ENCODE data around the gene GRID1. TPM values are rescaled to one million over a fixed set of nuclear protein-coding genes. Genes with fewer than 3 reads are reported as not detected.

The GRID1 gene
- polyA plus RNA-seq, 1 experiment = 0.49 TPM

DNA sequence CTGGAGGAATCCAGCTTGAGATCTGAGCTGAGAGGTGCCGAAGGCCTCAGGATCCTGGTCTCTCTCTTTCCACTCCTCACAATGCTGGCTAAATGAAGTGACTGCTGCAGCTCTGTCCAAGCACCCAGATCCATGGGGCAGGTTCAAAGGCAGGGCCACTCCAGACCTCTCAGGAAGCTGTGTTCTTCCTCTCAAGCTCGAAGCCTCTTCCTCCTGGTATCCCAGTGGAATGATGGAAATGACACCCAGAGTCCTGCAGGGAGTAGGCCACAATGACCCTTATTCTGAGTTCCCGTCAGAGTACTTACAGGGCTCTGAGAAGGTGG, 574.1 kb downstream of the GRID1 start:
- ChIA-PET CTCF (no interaction called here), POLR2A (no interaction called here)
- H3K4me3 ChIP-seq (ENCODE audit: low read depth, low read length) = no peak overlapping the region
- TF ChIP-seq, protein P1, sequence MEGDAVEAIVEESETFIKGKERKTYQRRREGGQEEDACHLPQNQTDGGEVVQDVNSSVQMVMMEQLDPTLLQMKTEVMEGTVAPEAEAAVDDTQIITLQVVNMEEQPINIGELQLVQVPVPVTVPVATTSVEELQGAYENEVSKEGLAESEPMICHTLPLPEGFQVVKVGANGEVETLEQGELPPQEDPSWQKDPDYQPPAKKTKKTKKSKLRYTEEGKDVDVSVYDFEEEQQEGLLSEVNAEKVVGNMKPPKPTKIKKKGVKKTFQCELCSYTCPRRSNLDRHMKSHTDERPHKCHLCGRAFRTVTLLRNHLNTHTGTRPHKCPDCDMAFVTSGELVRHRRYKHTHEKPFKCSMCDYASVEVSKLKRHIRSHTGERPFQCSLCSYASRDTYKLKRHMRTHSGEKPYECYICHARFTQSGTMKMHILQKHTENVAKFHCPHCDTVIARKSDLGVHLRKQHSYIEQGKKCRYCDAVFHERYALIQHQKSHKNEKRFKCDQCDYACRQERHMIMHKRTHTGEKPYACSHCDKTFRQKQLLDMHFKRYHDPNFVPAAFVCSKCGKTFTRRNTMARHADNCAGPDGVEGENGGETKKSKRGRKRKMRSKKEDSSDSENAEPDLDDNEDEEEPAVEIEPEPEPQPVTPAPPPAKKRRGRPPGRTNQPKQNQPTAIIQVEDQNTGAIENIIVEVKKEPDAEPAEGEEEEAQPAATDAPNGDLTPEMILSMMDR (IDR thresholded peaks at IDR 0.05; ENCODE audit: insufficient read depth, low read depth, low read length) = no peak
- no peaks in the 10 kb centered on the region for H3K36me3 ChIP-seq (ENCODE audit: control insufficient read depth, insufficient read depth, low read length)
- DNase-seq (ENCODE audit: low read depth) = no peak
- H3K27me3 ChIP-seq (ENCODE audit: control insufficient read depth, insufficient read depth, low read length) = no peaks in the 10 kb centered on the region

DNA sequence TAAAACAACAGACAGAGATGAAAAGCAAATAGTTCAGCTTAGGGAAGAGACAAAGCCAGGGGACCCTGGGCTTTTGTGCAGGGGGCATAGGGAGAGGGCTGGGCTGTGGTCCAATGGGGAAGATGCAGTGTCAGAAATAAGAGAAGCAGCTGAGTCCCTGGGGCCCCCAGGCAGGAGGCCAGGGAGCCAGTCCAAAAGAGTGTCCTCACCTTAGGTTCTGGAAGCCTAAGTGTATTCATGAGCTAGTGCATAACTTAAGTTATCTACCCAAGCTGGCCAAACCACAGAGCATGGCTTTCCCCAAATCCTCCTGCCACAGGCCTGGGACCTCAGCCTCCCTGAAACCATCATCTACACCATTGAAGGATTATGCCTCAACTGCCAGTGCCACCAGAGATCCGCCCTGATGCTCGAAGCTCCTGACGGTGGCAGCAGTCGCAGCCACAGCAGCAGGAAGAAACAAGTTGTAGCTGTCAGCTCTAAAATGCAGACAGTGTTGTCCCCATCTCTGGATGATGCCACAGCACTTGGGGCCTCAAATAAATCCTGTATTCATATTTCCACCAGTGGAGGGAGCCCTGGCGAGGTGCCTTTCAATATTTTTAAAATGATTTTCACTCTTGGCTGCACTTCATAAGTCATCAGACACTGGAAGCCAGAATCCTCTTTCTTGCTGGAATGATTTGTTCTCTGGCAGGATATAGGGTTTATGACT, 574.6 kb downstream of the GRID1 start:
- POLR2A ChIA-PET = no interaction called here
- no peak for DNase-seq (ENCODE audit: low read depth)

DNA sequence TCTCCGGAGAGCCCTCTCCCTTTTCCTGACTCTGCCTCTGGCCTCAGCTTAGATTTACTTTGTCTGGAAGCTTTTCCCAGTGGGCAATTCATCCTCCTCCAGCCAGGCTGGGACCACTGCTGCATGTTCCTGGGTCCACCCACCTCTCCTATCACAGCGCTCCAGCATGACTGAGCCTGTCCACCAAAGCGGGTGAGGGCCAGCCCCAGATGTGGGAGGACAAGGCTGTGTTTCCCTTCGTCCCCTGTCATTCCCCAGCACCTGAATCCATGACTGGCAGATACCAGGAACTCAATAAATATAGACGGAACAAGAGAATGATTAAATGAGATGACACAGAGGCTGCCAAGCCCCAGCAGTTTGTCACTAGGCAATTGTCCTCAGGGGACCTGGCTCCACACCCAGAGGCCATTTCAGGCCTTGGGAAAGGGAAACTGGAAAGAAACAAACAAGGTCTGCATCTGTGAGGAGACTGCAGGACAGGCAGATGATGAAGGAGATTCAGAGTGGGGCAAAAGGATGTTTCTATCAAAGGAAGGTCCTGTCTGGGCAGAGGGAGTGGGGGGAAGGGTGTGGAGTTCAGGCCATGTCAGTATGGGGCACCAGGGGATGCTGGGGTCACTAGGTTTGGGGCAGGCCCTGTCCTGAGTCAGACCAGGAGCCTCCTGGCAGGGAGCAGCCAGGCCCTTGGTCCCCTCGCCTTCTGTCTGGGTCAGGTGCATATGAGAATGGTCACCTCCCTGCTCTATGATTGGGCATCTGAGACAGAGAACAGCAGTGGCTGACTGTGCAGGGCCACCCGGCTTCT, 576.4 kb downstream of the GRID1 start:
- ChIA-PET POLR2A (no interaction called here), CTCF (no interaction called here)
- no peak for DNase-seq (ENCODE audit: low read depth)
- H3K4me3 ChIP-seq (ENCODE audit: low read depth, low read length) = no peak overlapping the region
- TF ChIP-seq, protein P1 (IDR thresholded peaks at IDR 0.05; ENCODE audit: insufficient read depth, low read depth, low read length) = no peak
- H3K36me3 ChIP-seq (ENCODE audit: control insufficient read depth, insufficient read depth, low read length) = no peaks in the 10 kb centered on the region
- H3K27me3 ChIP-seq (ENCODE audit: control insufficient read depth, insufficient read depth, low read length) = no peaks in the 10 kb centered on the region

More for the DNA sequence above, 574.6 kb downstream of the GRID1 start:
- CTCF ChIA-PET = interaction anchor here (0.9 kb wide), 1 partner anchor 13 kb away, joined by 3 read pairs; no protein-coding TSS in a partner anchor
- TF ChIP-seq, protein P1 (IDR thresholded peaks at IDR 0.05; ENCODE audit: insufficient read depth, low read depth, low read length) = no peak
- Histone ChIP-seq H3K27me3 (ENCODE audit: control insufficient read depth, insufficient read depth, low read length) (no peaks in the 10 kb centered on the region), H3K4me3 (ENCODE audit: low read depth, low read length) (no peak overlapping the region), H3K36me3 (ENCODE audit: control insufficient read depth, insufficient read depth, low read length) (no peaks in the 10 kb centered on the region)

DNA sequence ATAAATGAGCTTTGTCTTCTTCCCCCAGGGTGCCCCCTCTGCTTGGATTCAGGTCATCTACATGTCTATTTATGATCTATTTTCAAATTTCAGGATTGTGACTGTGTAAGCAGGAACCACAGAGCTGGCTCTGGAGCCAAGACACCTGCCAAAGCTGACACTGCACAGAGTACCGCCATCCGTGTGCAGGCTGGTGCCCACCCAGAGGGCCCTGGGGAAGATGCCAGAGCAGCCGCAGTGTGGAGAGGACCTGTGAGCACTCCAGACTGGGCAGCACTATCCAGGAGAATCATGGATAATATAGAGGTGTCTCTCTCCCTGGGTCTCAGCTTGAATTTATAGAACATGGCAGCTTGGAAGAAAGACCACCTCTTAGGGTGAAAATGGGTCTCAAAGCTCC, 577.5 kb downstream of the GRID1 start:
- POLR2A ChIA-PET = no interaction called here
- CTCF ChIA-PET = no interaction called here

DNA sequence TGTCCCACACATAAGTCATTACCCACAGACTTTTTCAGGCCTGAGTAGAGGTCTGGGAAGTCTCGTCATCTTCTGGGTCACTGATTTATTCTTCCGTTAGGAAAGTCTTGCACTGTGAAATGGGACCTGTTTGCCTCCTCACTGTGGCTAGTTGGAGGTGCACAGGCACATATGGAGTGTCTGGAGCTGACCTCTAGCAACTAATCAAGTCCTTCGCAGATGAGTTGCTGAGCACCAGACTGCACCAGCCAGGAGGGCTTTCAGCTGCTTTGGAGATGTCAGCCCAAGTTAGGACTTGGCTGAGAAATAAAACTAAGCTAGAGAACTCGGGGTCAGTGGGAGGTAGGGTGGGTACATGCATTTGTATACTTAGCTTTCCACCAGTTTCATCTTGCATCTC, 578.0 kb downstream of the GRID1 start:
- CTCF ChIA-PET = no interaction called here
- TF ChIP-seq, protein P1 (IDR thresholded peaks at IDR 0.05; ENCODE audit: insufficient read depth, low read depth, low read length) = no peak
- no peak for DNase-seq (ENCODE audit: low read depth)

More for the DNA sequence above, 577.5 kb downstream of the GRID1 start:
- Histone ChIP-seq H3K27me3 (ENCODE audit: control insufficient read depth, insufficient read depth, low read length) (no peaks in the 10 kb centered on the region), H3K4me3 (ENCODE audit: low read depth, low read length) (no peak overlapping the region), H3K36me3 (ENCODE audit: control insufficient read depth, insufficient read depth, low read length) (no peaks in the 10 kb centered on the region)
- TF ChIP-seq, protein P1 (IDR thresholded peaks at IDR 0.05; ENCODE audit: insufficient read depth, low read depth, low read length) = no peak
- no peak for DNase-seq (ENCODE audit: low read depth)

More for the DNA sequence above, 578.0 kb downstream of the GRID1 start:
- Histone ChIP-seq H3K4me3 (ENCODE audit: low read depth, low read length) (no peak overlapping the region), H3K36me3 (ENCODE audit: control insufficient read depth, insufficient read depth, low read length) (no peaks in the 10 kb centered on the region), H3K27me3 (ENCODE audit: control insufficient read depth, insufficient read depth, low read length) (no peaks in the 10 kb centered on the region)
- POLR2A ChIA-PET = no interaction called here
